NCI-H2107 (cell line): Measurements from ENCODE around the gene TRIP13.
A peak's percentile ranks its signal among the peaks of the same experiment; 100 is the strongest.

ENCODE experiments used
- DNase-seq: peaks from one replicate; lab custom pipeline; 2025; lab: John Stamatoyannopoulos, UW

Gene TRIP13

DNA sequence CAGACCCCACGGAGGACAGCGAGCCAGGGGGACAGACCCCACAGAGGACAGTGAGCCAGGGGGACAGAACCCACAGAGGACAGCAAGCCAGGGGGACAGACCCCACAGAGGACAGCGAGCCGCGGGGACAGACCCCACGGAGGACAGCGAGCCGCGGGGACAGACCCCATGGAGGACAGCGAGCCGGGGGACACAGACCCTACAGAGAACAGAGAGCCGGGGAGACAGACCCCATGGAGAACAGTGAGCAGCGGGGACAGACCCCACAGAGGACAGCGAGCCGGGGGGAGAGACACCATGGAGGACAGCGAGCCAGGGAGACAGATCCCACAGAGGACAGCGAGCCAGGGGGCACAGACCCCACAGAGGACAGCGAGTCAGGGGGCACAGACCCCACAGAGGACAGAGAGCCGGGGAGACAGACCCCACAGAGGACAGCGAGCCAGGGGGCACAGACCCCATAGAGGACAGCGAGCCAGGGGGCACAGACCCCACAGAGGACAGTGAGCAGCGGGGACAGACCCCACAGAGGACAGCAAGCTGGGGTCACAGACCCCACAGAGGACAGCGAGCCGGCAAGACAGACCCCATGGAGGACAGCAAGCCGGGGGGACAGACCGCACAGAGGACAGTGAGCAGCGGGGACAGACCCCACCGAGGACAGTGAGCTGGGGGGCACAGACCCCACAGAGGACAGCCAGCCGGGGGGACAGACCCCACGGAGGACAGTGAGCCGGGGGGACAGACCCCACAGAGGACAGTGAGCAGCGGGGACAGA, 37.5 kb upstream of the TRIP13 start:
- DNase-seq, result no peak

DNA sequence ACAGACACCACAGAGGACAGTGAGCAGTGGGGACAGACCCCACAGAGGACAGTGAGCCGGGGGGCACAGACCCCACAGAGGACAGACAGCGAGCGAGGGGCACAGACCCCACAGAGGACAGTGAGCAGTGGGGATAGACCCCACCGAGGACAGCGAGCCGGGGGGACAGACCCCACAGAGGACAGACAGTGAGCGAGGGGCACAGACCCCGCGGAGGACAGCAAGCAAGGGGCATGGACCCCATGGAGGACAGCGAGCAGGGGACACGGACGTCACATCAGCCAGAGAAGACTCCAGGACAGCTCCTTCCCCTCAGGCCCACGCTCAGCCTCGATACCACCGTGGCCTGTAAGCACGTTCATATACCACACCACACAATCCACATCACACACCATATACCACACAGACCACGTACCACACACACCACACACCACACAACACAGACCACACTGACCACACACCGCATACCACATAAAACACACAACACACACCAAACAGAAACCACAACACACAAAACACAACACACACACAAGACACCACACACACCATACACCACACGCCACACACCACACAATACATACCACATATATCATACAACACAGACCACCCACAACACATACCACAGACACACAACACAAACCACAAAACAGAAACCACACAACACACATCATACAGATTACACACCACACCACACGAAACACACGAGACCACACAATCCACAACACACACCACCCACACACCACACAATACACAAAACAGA, 36.7 kb upstream of the TRIP13 start:
- DNase-seq, result no peak

DNA sequence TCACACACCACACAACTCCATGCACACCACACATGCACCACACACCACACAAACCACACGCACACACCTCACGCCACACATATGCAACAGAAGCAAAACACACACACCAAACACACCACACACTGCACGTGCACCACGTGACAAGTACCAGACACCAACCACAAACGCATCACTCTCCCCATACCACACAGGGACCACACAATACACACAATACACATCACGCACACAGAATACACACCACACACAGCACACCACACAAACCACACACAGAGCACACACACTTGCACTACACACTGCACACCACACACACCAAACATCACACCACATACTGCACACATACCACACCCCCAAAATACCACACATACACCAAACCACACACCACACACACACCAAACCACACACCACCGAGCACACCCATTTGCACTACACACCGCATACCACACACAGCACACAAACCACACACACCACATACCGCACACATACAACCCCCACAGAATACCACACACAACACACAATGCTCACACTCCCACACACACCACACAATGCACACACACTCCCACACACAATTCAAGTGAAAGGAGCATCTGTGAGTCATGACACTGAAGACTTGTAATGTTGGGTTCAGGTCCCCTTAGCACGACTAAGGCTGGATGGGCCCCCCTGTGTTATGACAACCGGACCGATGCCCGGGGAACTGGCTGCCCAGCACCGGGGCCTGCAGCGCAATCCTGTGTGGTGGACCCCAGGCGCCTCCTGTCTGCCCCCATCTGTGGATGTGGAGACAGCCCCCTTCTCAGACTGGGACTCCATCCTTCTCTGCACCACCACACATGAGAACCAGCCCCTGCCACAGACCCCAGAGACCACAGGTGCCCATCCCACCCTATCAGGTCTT, 35.9 kb upstream of the TRIP13 start:
- DNase-seq, result no peak

DNA sequence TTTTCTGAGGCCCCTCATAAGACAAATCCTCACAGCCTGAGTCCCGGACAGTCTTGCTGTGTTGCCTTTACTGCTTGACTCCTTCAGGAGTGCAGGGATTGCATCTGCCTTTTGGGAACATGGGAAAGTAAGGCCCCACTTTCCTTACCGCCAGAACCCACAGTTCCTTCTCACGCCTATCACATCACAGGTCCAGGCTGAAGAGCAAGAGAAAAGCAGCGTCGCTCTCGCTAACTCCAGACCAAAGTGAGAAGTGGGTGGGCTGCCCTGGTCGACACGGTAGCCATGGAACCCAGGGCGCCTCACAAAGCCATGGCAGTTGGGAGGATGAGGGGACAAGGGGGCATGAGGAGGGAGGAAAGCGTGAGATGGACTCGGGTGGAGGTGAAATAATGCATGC, 34.0 kb upstream of the TRIP13 start:
- DNase-seq, result no peak

DNA sequence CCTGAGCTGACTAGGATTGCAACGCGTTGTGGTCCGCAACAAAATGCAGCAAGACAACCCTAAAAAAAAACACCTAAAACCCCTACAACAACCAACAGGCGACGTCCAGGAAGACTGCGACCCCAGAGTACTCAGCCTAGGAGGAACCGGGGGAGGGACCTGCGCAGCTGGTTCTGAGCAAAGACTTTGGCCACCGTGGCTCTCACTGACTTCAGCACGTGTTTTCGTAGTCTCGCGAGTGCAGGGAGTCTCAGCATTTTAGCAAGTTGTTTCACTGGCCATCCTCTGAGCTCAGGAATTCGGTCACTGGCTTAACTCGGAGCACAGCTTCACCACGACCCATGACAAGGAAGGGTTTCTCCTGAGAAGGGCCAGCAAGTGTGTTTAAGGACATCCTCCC, 33.3 kb upstream of the TRIP13 start:
- DNase-seq, result no peak

DNA sequence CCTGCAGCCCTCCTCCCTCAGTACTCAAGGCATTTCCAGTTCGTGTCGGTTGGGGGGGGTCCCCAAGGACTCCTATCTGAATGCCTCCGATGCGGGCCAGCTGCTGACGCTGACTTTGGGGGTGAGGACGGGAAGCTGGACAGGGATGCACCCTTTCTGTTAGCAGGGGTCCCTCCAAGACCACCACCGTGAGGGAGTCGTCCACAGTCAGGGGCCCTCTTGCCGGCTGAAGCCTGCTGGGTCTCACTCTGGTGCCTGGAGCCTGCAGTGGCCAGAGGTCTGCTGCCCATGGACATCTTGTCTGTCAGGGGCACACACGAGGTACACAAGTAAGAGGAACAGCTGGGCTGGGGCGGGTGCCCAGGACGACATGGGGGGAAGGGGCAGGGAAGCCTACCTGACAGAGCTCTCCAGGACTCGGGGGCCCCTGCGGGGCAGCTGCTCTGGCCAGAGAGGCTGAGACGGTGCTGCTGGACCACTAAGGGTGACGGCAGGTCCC, 32.8 kb upstream of the TRIP13 start:
- no peak for DNase-seq

DNA sequence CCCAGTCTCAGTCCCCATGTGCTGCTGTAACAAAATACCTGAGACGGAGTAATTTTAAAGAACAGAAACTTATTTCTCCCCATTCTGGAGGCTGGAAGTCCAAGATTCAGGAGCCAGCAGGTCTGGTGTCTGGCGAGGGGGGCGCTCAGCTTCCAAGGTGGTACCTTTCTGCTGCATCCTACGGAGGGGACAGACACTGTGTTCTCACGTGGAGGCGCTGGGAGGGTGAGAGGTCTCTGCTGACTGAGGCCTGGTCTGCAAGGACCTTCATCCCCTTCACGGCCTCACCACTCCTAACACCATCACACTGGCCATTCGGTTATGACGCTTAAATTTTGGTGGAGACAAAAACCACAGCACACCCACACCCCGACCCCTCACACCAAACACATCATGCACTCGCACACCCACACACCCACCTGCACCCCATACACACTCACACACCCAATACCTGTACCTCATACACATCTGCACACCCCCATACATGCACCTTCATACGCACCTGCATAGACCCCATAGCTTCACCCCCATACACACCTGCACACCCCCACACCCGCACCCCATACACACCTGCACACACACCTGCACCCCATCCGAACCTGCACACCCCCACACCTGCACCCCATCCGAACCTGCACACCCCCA, 32.1 kb upstream of the TRIP13 start:
- no peak for DNase-seq

DNA sequence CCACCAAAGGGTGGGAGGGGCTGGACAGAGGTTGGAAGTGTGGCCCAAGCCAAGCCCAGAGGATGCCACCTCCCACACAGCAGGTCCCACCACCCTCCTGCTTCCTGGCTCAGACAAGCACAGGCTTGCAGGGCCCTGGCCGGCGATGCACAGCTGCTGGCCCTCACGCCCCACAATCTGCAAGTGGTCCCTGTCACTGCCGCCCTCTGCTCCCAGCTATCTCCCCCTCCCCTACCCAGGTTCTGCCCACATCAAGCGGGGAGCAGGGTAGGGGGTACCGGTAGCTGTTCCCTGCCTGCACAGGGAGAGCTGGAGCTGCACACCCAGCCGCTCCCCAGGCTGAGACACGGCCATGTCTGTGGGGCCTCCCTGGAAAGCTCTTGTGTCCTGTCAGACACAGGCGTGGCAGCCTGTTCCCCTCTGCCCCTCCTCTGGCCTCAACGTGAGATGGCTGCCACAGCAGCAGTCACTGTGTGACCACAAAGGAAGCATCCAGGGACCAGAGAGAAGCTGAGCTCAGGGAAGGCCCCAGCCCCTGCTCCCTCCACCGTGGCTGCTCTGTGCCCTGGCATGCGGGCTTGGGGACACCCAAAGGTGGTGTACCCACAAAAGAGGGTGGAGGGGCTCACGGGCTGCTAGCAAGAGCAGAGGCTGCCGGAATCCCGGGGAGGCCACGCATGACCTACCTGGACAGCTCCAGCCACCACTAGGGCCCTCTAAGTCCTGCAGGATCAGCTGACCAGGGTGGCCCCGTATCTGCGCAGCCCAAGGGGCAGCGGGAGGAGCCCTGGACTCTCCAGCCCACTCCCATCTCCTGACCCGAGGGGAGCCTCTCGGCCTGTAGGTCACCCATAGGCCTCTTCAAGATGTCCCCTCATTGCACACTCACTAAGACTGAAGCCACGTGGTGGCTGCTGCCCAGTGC, 31.0 kb upstream of the TRIP13 start:
- no peak for DNase-seq

DNA sequence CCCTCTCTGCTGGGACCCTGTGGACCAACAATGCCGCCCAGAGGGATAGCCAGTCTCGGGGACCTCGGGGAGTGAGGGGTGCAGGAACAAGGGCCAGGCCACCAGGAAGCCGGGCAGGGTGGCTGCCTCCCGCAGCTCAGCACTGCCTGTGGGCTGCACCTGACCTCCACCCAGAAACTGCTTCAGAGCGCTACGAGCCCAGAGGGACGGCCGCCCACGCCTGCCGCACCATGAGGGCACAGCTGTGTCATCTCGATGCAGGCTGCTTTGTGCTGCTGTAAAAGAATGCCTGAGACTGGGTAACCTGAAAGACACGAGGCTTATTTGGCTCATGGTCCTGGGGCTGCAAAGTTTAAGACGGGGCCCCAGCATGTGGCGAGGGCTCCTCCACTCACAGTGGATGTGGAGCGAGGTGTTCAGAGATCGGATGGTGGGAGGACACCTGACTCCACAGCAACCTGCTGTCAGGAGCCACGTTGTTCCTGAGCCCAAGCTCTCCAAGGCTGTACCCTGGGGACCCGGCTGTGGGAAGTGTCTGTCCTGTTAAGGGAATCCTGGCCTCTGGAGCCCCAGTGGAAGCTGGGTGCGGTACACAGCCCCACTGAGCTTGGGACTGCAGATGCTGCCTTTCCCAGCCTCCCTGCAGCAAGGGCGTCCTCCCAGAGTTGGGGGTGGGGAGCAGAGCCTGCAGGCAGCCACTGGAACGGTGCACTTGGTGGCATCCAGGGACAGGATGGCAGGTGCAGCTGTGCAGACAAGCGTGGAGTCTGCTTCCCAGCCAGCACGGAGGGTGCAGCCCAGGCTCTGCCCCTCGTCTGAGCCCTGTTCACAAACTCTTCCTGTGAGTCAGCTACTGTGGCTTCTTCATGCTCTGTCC, 30.1 kb upstream of the TRIP13 start:
- DNase-seq, result peak; percentile 69

DNA sequence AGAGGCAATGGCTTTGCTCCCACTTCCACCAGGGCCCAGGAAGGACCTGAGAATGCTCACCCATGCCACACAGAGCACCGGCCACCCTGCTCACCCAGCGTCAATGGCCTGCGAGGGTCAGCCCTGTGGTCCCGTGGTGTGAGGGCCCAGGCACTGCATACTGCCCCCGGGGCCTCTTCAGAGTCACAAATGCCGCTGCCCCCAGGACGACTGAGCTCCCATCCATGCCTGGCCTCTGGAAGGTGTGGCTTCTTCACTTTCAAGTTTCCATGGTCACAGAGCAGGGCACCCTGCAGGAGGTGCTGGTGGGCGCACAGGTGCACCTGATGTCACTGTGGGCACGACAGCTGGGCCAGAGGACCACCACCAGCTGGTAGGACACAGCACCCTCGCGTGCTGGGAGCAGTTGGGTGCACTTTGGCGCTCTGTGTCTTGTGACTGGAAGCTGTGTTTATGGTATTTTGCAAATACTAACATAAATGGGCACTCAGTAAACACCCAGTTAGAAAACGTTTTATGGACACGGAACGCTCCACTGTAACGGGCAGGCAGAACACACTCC, 29.4 kb upstream of the TRIP13 start:
- DNase-seq, result no peak

DNA sequence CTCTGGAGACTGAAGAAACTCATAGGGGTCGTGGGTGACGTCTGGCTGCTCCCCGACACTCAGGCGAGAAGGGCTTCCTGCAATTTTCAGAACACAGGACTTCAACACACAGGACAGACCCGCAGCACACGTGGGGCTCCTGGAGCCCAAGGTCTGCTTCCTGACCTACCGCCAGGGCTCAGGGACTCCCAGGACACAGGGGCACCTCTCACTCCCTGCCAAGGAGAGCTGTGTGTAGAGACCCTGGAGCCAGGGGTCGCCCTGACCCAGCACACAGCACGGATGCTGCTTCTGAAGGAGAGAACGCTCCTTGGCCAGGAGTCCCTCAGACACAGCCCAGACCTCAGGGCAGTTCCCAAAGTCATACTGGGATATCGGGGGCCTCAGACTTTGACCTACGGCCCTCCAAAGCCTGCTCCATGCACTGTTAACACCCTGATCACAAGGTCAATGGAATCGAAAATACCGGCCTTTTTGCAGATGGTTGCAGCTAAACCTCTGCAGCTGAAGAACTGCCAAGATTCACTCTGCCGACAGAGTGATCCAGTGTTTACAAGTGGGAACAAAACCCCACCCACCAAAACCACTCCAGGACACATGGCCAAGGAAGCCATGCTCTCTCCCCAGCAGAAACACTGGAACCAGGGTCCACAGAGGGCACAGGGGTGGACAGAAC, 28.1 kb upstream of the TRIP13 start:
- no peak for DNase-seq

DNA sequence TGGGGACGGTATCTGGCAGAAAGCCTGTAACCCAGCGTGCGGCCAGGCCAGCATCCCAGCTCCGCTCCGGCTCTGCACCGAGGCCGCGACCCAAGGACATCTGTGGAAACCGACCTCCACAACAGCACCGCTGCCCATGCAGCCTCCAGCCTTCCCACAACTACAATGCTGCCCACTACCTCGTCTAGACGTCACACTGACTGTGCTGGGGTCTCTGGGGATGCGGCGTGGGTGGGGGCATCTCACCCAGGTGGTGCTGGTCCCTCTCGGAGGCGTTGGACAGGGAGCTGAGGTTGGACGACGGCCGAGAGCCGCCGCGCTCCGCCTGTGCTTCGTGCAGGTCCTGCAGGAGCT, 27.5 kb upstream of the TRIP13 start:
- no peak for DNase-seq

DNA sequence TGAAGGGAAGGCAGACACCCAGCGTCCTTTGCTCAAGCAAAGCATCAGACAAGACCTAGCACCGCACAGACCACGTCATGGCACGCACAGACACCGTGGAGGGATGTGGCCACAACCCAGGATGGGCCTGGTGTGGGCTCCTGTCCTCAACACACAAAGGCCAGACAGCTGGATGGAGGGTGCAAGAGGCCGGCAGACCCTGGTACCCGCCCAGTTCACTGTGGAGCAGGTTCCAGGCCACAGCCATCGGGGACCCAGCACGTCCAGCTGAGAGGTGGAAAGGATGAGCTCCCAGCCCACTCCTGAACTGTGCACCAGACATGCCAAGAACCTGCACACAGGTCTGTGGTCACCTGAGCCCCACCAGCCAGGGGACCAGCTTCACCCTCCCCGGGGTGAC, 26.9 kb upstream of the TRIP13 start:
- DNase-seq, result no peak

DNA sequence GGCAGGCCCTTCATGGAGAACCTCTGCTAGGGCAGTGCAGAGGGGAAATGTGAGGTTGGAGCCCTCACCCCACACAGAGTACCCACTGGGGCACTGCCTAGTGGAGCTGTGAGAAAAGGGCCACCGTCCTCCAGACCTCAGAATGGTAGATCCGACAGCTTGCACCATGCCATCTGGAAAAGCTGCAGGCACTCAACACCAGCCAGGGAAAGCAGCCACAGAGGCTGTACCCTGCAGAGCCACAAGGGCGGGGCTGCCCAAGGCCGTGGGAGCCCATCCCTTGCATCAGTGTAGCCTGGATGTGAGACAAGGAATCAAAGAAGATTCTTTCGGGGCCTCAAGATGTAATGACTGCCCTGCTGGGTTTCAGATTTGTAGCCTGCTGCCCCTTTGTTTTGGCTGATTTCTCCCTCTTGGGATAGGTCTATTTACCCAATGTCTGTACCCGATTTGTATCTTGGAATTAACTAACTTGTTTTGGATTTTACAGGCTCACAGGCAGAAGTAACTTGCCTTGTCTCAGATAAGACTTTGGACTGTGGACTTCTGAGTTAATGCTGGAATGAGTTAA, 25.3 kb upstream of the TRIP13 start:
- DNase-seq, result no peak

DNA sequence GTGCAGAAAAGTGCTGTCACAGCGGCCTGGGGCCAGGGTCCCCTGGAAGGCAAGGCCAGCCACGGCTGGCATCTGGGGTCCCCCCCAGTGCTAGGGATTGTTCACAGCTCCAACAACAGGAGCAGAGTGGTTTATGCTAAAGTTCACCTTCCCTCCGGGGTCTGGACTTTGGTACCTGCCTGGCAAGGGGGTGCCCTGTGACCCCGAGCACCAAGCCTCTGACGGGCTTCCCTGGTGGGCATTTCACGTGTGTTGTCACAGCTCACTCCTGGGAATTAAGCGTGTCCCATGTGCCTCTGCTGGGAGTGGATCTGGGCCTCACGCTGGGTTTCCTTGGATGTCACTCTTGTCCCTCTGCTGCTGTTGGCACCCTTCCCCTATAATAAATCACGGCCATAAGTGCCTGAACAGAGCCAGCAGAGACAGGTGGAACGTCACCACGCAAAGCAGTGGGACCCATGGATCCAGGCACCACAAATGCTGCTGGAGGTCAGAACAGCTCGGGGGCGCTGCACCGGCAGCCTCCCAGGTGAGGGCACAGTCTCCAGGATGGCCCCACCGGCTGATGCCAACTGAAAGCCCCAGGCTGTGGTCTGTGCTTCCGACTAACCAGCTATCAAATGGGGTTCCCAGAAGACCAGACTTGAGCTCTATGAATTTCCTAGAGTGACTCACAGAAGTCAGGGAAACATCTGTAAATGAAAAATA, 24.1 kb upstream of the TRIP13 start:
- DNase-seq, result no peak

DNA sequence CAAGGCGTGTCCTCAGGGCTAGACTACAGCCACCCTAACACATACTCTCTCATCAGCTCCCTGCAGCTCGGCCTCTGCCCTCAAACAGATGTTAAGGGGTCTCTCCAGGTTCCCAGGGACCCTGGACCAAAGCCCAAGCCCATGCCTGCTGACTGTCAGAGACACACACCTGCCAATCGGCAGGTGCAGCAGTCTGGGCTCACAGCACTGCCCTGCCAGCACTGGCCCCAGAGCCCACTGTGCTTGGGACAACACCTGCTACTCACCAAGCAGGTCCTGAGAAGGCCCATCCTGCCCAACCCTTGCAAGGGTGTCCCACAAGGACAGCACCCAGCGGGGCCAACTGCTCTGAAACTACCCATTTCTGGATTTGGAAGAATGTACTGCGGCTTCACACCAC, 21.7 kb upstream of the TRIP13 start:
- DNase-seq, result no peak

DNA sequence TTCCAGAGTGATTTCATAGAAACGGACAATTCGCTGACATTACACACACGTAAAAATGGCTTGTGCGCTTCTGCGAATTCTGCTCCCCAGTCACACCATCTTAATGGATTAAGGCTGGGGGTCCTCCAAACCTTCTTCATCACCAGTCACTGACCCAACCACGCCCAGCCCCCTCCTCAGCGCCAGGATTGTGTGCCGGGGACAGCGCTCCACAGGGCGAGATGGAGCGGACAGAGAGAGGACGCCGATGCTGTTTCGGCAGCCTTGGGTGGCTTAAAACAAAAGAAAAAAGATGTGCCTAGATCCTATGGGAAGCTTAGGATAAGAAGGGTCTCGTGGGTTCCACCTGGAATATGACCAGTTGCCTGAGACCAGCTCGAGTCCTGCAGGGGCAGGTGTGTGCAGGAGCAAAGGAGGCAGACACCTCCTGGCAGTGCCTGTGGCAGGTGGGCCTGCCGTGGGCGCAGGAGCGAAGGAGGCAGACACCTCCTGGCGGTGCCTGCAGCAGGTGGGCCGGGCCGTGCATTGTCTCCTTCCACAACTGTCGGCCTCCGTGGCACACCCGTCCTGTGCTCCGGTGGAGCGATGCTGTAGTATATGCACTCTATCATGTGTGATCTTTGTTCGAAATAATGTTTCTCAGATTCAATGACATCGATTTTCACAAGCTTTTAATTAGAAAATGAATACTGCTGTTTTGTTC, 20.9 kb upstream of the TRIP13 start:
- DNase-seq, result no peak
